ENCODE data around the gene PRKCE. TPM values are rescaled to one million over a fixed set of nuclear protein-coding genes. Genes with fewer than 3 reads are reported as not detected.

Gene PRKCE
- total and polyA plus RNA-seq, 2 experiments from 2014 or later, result 9.6 to 11.9 TPM

DNA sequence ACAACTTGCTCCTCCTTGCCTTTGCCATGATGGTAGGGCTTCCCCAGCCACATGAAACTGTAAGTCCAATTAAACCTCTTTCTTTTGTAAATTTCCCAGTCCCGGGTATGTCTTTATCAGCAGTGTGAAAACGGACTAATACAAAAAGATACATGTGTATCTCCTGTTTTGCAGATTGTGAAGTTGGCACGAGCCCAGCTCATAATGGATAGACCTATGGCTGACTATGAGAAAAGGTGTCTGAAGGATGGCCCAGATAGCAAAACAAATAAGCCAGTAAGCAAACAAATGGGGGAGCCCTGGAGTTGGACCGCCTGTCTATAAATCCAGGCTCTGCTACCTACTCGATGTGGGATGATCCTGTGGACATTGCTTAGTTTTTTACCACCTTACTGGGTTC, 15.5 kb upstream of the PRKCE start:
- Histone ChIP-seq H3K4me3 (no peak overlapping the region), H3K4me2 (no peak overlapping the region), H4K20me1 (ENCODE audit: insufficient read depth, poor library complexity, severe bottlenecking) (no peaks in the 10 kb centered on the region), H3K9me3 (ENCODE audit: low read depth) (no peaks in the 10 kb centered on the region), H3K36me3 (replicated peaks; ENCODE audit: insufficient read depth, low read depth) (no peaks in the 10 kb centered on the region), H3K27me3 (peaks cover 9% of the 10 kb centered on the region), H3K9me2 (replicated peaks; ENCODE audit: insufficient read depth) (no peaks in the 10 kb centered on the region), H3K27ac (no peak overlapping the region), H2AFZ (no peak overlapping the region), H3K4me1 (ENCODE audit: insufficient read depth) (no peaks in the 10 kb centered on the region), H3K79me2 (no peaks in the 10 kb centered on the region)
- DNase-seq (ENCODE audit: low spot score), result no peak
- no peak for TF ChIP-seq EZH2phosphoT487 (IDR thresholded peaks at IDR 0.05; ENCODE audit: low read depth, severe bottlenecking, unreplicated experiment)
- TF ChIP-seq CTCF (IDR thresholded peaks at IDR 0.05; ENCODE audit: poor library complexity), result no peak
- no peak for TF ChIP-seq EZH2 (IDR thresholded peaks at IDR 0.05; ENCODE audit: borderline replicate concordance)
- WGBS (ENCODE audit: low lambda C conversion rate, missing lambda C conversion rate), result 82% methylated on average over 5 of the region's 5 CpGs

DNA sequence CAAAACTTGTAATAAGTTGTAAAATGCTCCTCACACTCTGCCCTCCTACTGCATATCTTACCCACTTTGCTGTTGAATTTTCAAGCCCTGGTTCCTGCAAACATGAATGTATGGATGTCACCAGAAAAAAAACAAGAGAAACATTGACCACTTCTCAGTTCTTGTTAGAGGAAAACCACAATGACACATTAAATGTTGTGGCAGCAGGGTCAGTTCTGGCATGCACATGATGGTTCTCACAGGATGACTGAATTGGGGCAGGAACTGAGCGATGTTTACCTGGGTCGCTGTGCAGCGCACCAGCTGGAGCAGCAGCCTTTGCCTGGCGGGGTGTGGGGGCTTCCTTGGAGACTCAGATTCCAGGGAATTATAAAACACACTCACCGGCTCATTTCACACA, 14.0 kb upstream of the PRKCE start:
- Histone ChIP-seq H3K9me3 (ENCODE audit: low read depth) (no peaks in the 10 kb centered on the region), H3K4me1 (ENCODE audit: insufficient read depth) (no peaks in the 10 kb centered on the region), H3K4me3 (no peak overlapping the region), H3K27ac (no peak overlapping the region), H3K9me2 (replicated peaks; ENCODE audit: insufficient read depth) (no peaks in the 10 kb centered on the region), H3K4me2 (no peak overlapping the region), H2AFZ (no peak overlapping the region), H3K36me3 (replicated peaks; ENCODE audit: insufficient read depth, low read depth) (no peaks in the 10 kb centered on the region), H3K27me3 (peaks cover 13% of the 10 kb centered on the region), H4K20me1 (ENCODE audit: insufficient read depth, poor library complexity, severe bottlenecking) (no peaks in the 10 kb centered on the region), H3K79me2 (no peaks in the 10 kb centered on the region)
- WGBS (ENCODE audit: low lambda C conversion rate, missing lambda C conversion rate), result 89% methylated on average over 5 of the region's 5 CpGs
- DNase-seq (ENCODE audit: low spot score), result no peak
- TF ChIP-seq EZH2phosphoT487 (IDR thresholded peaks at IDR 0.05; ENCODE audit: low read depth, severe bottlenecking, unreplicated experiment) (no peak), EZH2 (IDR thresholded peaks at IDR 0.05; ENCODE audit: borderline replicate concordance) (no peak), CTCF (IDR thresholded peaks at IDR 0.05; ENCODE audit: poor library complexity) (no peak)

DNA sequence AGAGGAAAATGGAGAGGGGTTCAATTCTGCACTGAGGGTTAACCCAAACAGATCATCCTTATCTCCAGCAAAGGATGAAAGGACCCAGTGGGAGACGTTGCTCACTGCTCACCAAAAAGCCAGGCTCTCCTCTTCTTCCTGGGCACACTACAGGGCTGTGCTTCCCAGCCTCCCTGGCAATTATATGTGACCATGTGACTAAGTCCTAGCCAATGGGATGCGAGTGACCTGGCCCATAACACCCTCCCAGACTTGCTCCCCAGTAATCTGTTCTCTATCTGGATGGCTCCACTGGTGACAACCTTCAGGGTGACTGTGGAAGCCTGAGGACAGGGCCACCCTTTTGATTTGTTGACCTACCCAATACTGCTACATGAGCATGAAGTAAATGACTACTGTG, 10.9 kb upstream of the PRKCE start:
- WGBS (ENCODE audit: low lambda C conversion rate, missing lambda C conversion rate), result 86% methylated on average over 2 of the region's 2 CpGs

More for the DNA sequence above, 10.9 kb upstream of the PRKCE start:
- no peak overlapping the region for H3K4me3 ChIP-seq
- H3K9me2 ChIP-seq (replicated peaks; ENCODE audit: insufficient read depth), result no peaks in the 10 kb centered on the region
- DNase-seq (ENCODE audit: low spot score), result no peak
- peaks cover 19% of the 10 kb centered on the region for H3K27me3 ChIP-seq
- H3K27ac ChIP-seq, result no peak overlapping the region
- H2AFZ ChIP-seq, result no peak overlapping the region
- no peaks in the 10 kb centered on the region for H3K79me2 ChIP-seq
- H3K4me1 ChIP-seq (ENCODE audit: insufficient read depth), result peaks cover 4% of the 10 kb centered on the region
- no peaks in the 10 kb centered on the region for H3K9me3 ChIP-seq (ENCODE audit: low read depth)
- no peak overlapping the region for H3K4me2 ChIP-seq
- H4K20me1 ChIP-seq (ENCODE audit: insufficient read depth, poor library complexity, severe bottlenecking), result no peaks in the 10 kb centered on the region
- TF ChIP-seq EZH2 (IDR thresholded peaks at IDR 0.05; ENCODE audit: borderline replicate concordance) (no peak), CTCF (IDR thresholded peaks at IDR 0.05; ENCODE audit: poor library complexity) (no peak), EZH2phosphoT487 (IDR thresholded peaks at IDR 0.05; ENCODE audit: low read depth, severe bottlenecking, unreplicated experiment) (no peak)
- H3K36me3 ChIP-seq (replicated peaks; ENCODE audit: insufficient read depth, low read depth), result no peaks in the 10 kb centered on the region
